Measurements from ENCODE around the gene SPANXC.
A peak's percentile ranks its signal among the peaks of the same experiment; 100 is the strongest.
"Not testable (repeated sequence)": the region's sequence is repeated elsewhere in the genome, so short reads cannot be mapped to it uniquely, and the experiment has no call there.

Gene SPANXC

DNA sequence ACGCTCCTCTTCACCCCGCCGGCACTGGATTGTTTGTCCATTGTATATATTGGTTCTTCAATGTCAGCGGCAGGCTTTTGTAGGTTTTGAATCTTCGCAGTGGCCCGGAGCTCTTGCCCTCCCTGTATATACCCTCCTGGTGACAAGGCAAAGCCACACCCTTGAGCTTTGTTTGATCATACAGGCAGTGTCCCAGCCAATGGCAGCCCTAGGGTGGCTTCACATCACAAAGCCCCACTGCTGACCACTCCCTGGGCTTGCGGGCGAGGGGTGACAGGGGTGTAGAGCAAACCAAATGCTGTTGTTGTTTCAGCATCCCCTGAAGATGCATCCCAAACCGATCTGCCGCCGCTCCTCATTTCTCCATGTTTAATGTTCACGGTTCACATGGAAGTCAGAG, at the start of gene SPANXC:
SPANXC (minus strand) TSS at position 101 of the 400 bp plus-strand sequence; CDS start at position 41, 60 bp downstream.
- DNase-seq (ENCODE audit: low spot score) = not testable (repeated sequence)

DNA sequence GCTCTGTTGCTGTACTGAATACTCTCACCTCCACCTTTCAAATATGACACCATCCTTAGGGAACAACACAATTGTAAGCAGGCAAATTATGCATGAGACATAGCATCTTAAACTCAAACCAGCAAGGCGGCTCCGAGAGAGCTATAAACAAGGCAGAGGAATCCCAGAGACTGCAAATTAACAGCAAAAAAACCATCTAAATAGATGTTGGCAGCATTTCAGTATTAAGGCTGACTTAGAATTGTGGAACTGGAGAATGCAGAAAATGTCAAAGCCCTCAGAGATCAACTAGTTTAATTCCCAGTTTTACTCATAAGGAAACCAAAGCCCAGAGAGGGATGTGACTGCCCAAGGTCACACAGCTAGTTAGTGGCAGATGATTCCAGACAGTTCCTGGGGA, 37.2 kb upstream of the SPANXC start:
- DNase-seq (ENCODE audit: low spot score) = no peak

DNA sequence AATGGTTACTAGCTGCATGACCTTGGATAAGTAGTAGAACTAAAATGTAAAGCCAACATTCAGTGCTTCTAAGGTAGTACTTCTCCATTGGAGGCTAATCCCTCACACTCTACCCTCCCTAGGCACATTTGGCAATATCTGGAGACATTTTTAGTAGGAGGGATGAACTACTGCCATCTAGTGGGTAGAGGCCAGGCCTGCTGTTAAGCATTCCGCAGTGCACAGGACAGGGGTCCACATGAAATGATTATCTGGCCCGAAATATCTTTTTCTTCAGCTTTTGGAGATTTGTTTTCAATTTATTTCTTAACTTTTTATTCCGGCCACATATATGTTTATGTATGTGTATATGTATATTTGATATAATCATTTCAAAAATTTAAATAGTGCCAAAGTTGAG, 36.0 kb upstream of the SPANXC start:
- DNase-seq (ENCODE audit: low spot score) = peak; percentile 33

- DNase-seq (ENCODE audit: low spot score) = no peak
Measured at GRCh38 chrX:141258080-141258479, 15.8 kb upstream of the SPANXC start.

- DNase-seq (ENCODE audit: low spot score) = no peak
Measured at GRCh38 chrX:141221611-141222010, 20.7 kb downstream of the SPANXC start.

DNA sequence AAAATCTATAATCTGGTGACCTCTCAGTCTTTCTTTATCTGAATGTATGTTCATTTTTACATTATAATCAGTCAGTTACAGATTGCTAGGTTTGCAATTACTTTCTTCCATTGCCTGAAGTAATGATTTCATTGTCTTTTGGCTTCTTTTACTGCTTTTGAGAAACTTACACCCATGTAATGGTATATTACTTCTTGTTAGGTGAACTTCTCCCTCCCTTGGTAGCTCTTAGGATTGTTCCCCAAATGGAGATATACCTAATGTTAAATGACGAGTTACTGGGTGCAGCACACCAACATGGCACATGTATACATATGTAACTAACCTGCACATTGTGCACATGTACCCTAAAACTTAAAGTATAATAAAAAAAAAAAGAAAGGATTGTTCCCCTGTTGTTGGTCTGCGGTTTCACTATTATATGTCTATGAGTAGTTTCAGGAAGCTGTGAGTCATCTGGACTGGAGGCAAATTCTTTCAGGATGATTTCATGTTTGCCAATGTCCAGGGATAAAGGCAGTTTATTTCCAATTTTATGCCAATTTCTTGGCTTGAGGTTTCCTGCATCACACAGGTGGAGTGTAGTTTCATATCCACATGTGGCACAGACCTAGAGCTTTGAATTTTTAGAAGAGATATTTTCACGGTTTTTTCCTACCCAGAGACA, 21.8 kb downstream of the SPANXC start:
- DNase-seq (ENCODE audit: low spot score) = no peak

GRCh38 chrX:141214196-141214595, 28.1 kb downstream of the SPANXC start:
- no peak for DNase-seq (ENCODE audit: low spot score)

GRCh38 chrX:141201962-141202361, 40.4 kb downstream of the SPANXC start:
- DNase-seq (ENCODE audit: low spot score) = no peak

Data from D341Med (cell line).